Transverse colon (tissue), 4 donors: ENCODE results near the gene SZT2. TPM values are rescaled to one million over a fixed set of nuclear protein-coding genes. Genes with fewer than 3 reads are reported as not detected.

ENCODE experiments used
- DNase-seq: peaks from one replicate; pipeline ENCODE4 v3.0.0-alpha.2; 2019
- H3K27ac ChIP-seq, 4 donors: fragments of 200-600 bp; sonication (generic); 2 replicates each; pipeline ENCODE4 v1.5.1; 2016 to 2018; ENCODE audit warnings: inconsistent platforms in 4 of 4
- H3K27me3 ChIP-seq: fragments of 200-600 bp; sonication (generic); 2 replicates; pipeline ENCODE4 v1.5.1; 2017; ENCODE audit warnings: inconsistent platforms
- H3K36me3 ChIP-seq, 4 donors: fragments of 200-600 bp; sonication (generic); 2 replicates each; pipeline ENCODE4 v1.5.1; 2017 to 2019; ENCODE audit warnings: inconsistent platforms in 4 of 4
- H3K4me1 ChIP-seq, 4 donors: fragments of 200-600 bp; sonication (generic); 2 replicates each; pipeline ENCODE4 v1.5.1; 2017 to 2020; ENCODE audit warnings: inconsistent platforms in 4 of 4
- H3K4me3 ChIP-seq, 4 donors: fragments of 200-600 bp; sonication (generic); 1 replicate in 1 of 4; 2 replicates in 3 of 4; pipeline versions ENCODE4 v1.5.1 to v1.6.1; 2017 to 2019; ENCODE audit warnings: inconsistent platforms in 4 of 4
- H3K9me3 ChIP-seq, 2 donors: fragments of 200-600 bp; sonication (generic); 2 replicates each; pipeline ENCODE4 v1.5.1; 2017 to 2019; ENCODE audit warnings: inconsistent platforms in 2 of 2
- CTCF ChIP-seq, 5 experiments: fragments of 200-600 bp in 3 of 5; fragments of 450-650 bp in 2 of 5; sonication (generic) in 3 of 5; IDR thresholded peaks; 1 replicate in 2 of 5; 2 replicates in 3 of 5; pipeline ENCODE4 v1.5.1; 2016 to 2017; ENCODE audit warnings: antibody characterized with exemption in 5 of 5, inconsistent platforms in 3 of 5, mild to moderate bottlenecking in 2 of 5, moderate library complexity in 1 of 5
- EP300 ChIP-seq: sonication (generic); formaldehyde crosslinking; IDR thresholded peaks from one replicate; pipeline ENCODE4 v1.6.1; 2017; ENCODE audit warnings: antibody characterized with exemption, low read depth
- POLR2A ChIP-seq: fragments of 450-650 bp; IDR thresholded peaks from one replicate; pipeline ENCODE4 v1.6.1; 2016; ENCODE audit warnings: antibody characterized with exemption, mild to moderate bottlenecking, moderate library complexity
- POLR2AphosphoS5 ChIP-seq, 3 donors: sonication (generic); formaldehyde crosslinking; IDR thresholded peaks; one replicate each; pipeline ENCODE4 v1.6.1; 2016; ENCODE audit warnings: antibody characterized with exemption in 3 of 3
- WGBS, 2 donors: methylation state at CpG; one replicate each; pipeline ENCODE4 v1.1.5; 2018; ENCODE audit warnings: low coverage in 1 of 2; 5-methylcytosine and 5-hydroxymethylcytosine counted together
- in situ Hi-C, 4 donors: fragments of 200-750 bp; cut with MboI; loops; one replicate each; pipeline versions ENCODE4 v1.15.0 to v1.15.1; 2017; ENCODE audit warnings: low sequenced_read_pairs in 3 of 4, low pct_ligation_motif_present in 1 of 4, low pct_unique_long_range_greater_than_20kb in 1 of 4
- intact Hi-C: fragments of 100-400 bp; cut with DNase I; formaldehyde crosslinking; loops from one replicate; pipeline ENCODE4 v1.15.1; 2023; ENCODE audit warnings: low total_unique reads
- total RNA-seq, 4 donors: library from RNA; depleted of rRNA; stranded (reverse); fragments of >200 nt; gene quantifications; one replicate each; pipeline ENCODE4 v1.1.0, GENCODE V29; 2016

The SZT2 gene
- total RNA-seq, 4 donors from 2014 or later: 43.1 to 106 (median 82.2) TPM

GRCh38 chr1:43431676-43432075, 42.0 kb downstream of the SZT2 start:
- in situ Hi-C loops: loop anchor here in 1 of 4 donors (25.0 kb wide), 1 partner anchor 206 kb away; no protein-coding TSS in a partner anchor
- H3K36me3 ChIP-seq: peaks cover 0 to 71% (median 34%) of the 10 kb centered on the region in 4 donors

GRCh38 chr1:43432171-43432860, 42.6 kb downstream of the SZT2 start:
- in situ Hi-C loops (loop anchor here in 1 of 4 donors (25.0 kb wide), 1 partner anchor 205 kb away; no protein-coding TSS in a partner anchor), intact Hi-C loops (no loop called here)
- no peak for DNase-seq
- Histone ChIP-seq H3K4me3 (no peak overlapping the region), H3K27ac (no peak overlapping the region), H3K36me3 (peaks cover 0 to 64% (median 31%) of the 10 kb centered on the region in 4 donors), H3K4me1 (peaks cover 0 to 3% (median 0%) of the 10 kb centered on the region in 4 donors), H3K9me3 (no peaks in the 10 kb centered on the region), H3K27me3 (no peaks in the 10 kb centered on the region)
- WGBS, 2 donors: 87% methylated on average over 9 of the region's 9 CpGs; no CpG with 5 or more reads in 1 of the 2 donors
- TF ChIP-seq EP300 (no peak), CTCF (IDR thresholded peaks at IDR 0.05) (no peak), POLR2A (no peak), POLR2AphosphoS5 (IDR thresholded peaks at IDR 0.05) (no peak)

More at GRCh38 chr1:43431676-43432075, 42.0 kb downstream of the SZT2 start:
- DNase-seq: no peak
- 96% methylated on average over 9 of the region's 9 CpGs; no CpG with 5 or more reads in 1 of the 2 donors for WGBS, 2 donors
- Histone ChIP-seq H3K27ac (no peak overlapping the region), H3K9me3 (no peaks in the 10 kb centered on the region), H3K4me1 (peaks cover 0 to 3% (median 0%) of the 10 kb centered on the region in 4 donors), H3K4me3 (no peak overlapping the region), H3K27me3 (no peaks in the 10 kb centered on the region)
- intact Hi-C loops: no loop called here
- TF ChIP-seq POLR2AphosphoS5 (IDR thresholded peaks at IDR 0.05) (no peak), CTCF (IDR thresholded peaks at IDR 0.05) (no peak), EP300 (no peak), POLR2A (no peak)

GRCh38 chr1:43432907-43433306, 43.2 kb downstream of the SZT2 start:
- WGBS, 2 donors: 87% methylated on average over 5 of the region's 5 CpGs; no CpG with 5 or more reads in 1 of the 2 donors
- Histone ChIP-seq H3K27me3 (no peaks in the 10 kb centered on the region), H3K36me3 (peaks cover 0 to 59% (median 29%) of the 10 kb centered on the region in 4 donors), H3K4me1 (peaks cover 0 to 3% (median 0%) of the 10 kb centered on the region in 4 donors), H3K27ac (no peak overlapping the region), H3K9me3 (no peaks in the 10 kb centered on the region), H3K4me3 (no peak overlapping the region)
- TF ChIP-seq CTCF (IDR thresholded peaks at IDR 0.05) (no peak), POLR2AphosphoS5 (IDR thresholded peaks at IDR 0.05) (no peak), POLR2A (no peak), EP300 (no peak)
- intact Hi-C loops: no loop called here
- in situ Hi-C loops: loop anchor here in 1 of 4 donors (25.0 kb wide), 1 partner anchor 204 kb away; no protein-coding TSS in a partner anchor
- DNase-seq: no peak

GRCh38 chr1:43434256-43434655, 44.6 kb downstream of the SZT2 start:
- no peak for DNase-seq
- no peak for TF ChIP-seq POLR2AphosphoS5 (IDR thresholded peaks at IDR 0.05)
- TF ChIP-seq CTCF (IDR thresholded peaks at IDR 0.05): no peak
- no peak for TF ChIP-seq EP300
- TF ChIP-seq POLR2A: no peak
- peaks cover 0 to 3% (median 0%) of the 10 kb centered on the region in 4 donors for H3K4me1 ChIP-seq
- peaks cover 0 to 46% (median 27%) of the 10 kb centered on the region in 4 donors for H3K36me3 ChIP-seq
- no peaks in the 10 kb centered on the region for H3K9me3 ChIP-seq
- in situ Hi-C loops: loop anchor here in 1 of 4 donors (25.0 kb wide), 1 partner anchor 203 kb away; no protein-coding TSS in a partner anchor
- intact Hi-C loops: no loop called here
- H3K4me3 ChIP-seq: no peak overlapping the region
- 76 to 91% methylated on average over 4 to 7 of the region's 7 CpGs for WGBS, 2 donors
- H3K27ac ChIP-seq: no peak overlapping the region
- no peaks in the 10 kb centered on the region for H3K27me3 ChIP-seq
